ENCODE measurements around the gene THSD4. TPM values are rescaled to one million over a fixed set of nuclear protein-coding genes. Genes with fewer than 3 reads are reported as not detected.
"Not testable (repeated sequence)": the region's sequence is repeated elsewhere in the genome, so short reads cannot be mapped to it uniquely, and the experiment has no call there.

The THSD4 gene
- total and polyA plus RNA-seq, 7 donors: 0.21 to 3.1 (median 1.8) TPM

GRCh38 chr15:71314956-71315537 lies 199.8 kb downstream of the THSD4 start:
- H3K27me3 ChIP-seq (ENCODE audit: insufficient read depth in 3 of 3, low read length in 2 of 3): no peaks in the 10 kb centered on the region
- no peak for DNase-seq
- TF ChIP-seq CTCF (IDR thresholded peaks at IDR 0.05): no peak
- no peaks in the 10 kb centered on the region for H3K4me1 ChIP-seq
- WGBS, 3 donors: 91 to 98% (median 96%) methylated on average over 2 of the region's 2 CpGs
- ATAC-seq: no peak
- intact Hi-C loops (cut with DNase I): no loop called here
- H3K4me3 ChIP-seq: no peak overlapping the region
- no peak overlapping the region for H3K27ac ChIP-seq
- H3K9me3 ChIP-seq: no peaks in the 10 kb centered on the region
- H3K36me3 ChIP-seq (ENCODE audit: insufficient read depth in 1 of 2, low read depth in 1 of 2): no peaks in the 10 kb centered on the region

- H3K4me1 ChIP-seq: no peaks in the 10 kb centered on the region
These were observed 201.6 kb downstream of the THSD4 start for GRCh38 chr15:71316911-71317310.

GRCh38 chr15:71319424-71319823 lies 204.2 kb downstream of the THSD4 start:
- H3K4me1 ChIP-seq; H3K27me3 ChIP-seq (ENCODE audit: insufficient read depth in 3 of 3, low read length in 2 of 3); ATAC-seq; intact Hi-C loops (cut with DNase I); H3K9me3 ChIP-seq; H3K27ac ChIP-seq; DNase-seq; H3K36me3 ChIP-seq (ENCODE audit: insufficient read depth in 1 of 2, low read depth in 1 of 2); H3K4me3 ChIP-seq: not testable (repeated sequence)
- 96 to 97% (median 97%) methylated on average over 3 of the region's 3 CpGs for WGBS, 3 donors

More at GRCh38 chr15:71316911-71317310, 201.6 kb downstream of the THSD4 start:
- ATAC-seq (no peak), DNase-seq (no peak)
- WGBS, 3 donors: 96 to 100% (median 96%) methylated on average over 1 of the region's 1 CpG
- Histone ChIP-seq H3K9me3 (no peaks in the 10 kb centered on the region), H3K36me3 (ENCODE audit: insufficient read depth in 1 of 2, low read depth in 1 of 2) (no peaks in the 10 kb centered on the region), H3K4me3 (no peak overlapping the region), H3K27ac (no peak overlapping the region), H3K27me3 (ENCODE audit: insufficient read depth in 3 of 3, low read length in 2 of 3) (no peaks in the 10 kb centered on the region)
- TF ChIP-seq CTCF (IDR thresholded peaks at IDR 0.05): no peak
- intact Hi-C loops (cut with DNase I): no loop called here

GRCh38 chr15:71319935-71320334 lies 204.7 kb downstream of the THSD4 start:
- 85 to 94% (median 91%) methylated on average over 3 of the region's 3 CpGs for WGBS, 3 donors
- no peaks in the 10 kb centered on the region for H3K36me3 ChIP-seq (ENCODE audit: insufficient read depth in 1 of 2, low read depth in 1 of 2)
- no peak for TF ChIP-seq CTCF (IDR thresholded peaks at IDR 0.05)
- H3K27ac ChIP-seq: no peak overlapping the region
- intact Hi-C loops (cut with DNase I): no loop called here
- H3K27me3 ChIP-seq (ENCODE audit: insufficient read depth in 3 of 3, low read length in 2 of 3): no peaks in the 10 kb centered on the region
- no peak overlapping the region for H3K4me3 ChIP-seq
- DNase-seq: no peak
- no peaks in the 10 kb centered on the region for H3K9me3 ChIP-seq
- no peaks in the 10 kb centered on the region for H3K4me1 ChIP-seq
- no peak for ATAC-seq

- ATAC-seq (no peak), DNase-seq (no peak)
- WGBS, 3 donors: 83 to 98% (median 83%) methylated on average over 4 of the region's 4 CpGs
- Histone ChIP-seq H3K27me3 (ENCODE audit: insufficient read depth in 3 of 3, low read length in 2 of 3) (no peaks in the 10 kb centered on the region), H3K36me3 (ENCODE audit: insufficient read depth in 1 of 2, low read depth in 1 of 2) (no peaks in the 10 kb centered on the region), H3K27ac (no peak overlapping the region), H3K9me3 (no peaks in the 10 kb centered on the region), H3K4me3 (no peak overlapping the region), H3K4me1 (no peaks in the 10 kb centered on the region)
- intact Hi-C loops (cut with DNase I): no loop called here
- no peak for TF ChIP-seq CTCF (IDR thresholded peaks at IDR 0.05)
These were observed 207.8 kb downstream of the THSD4 start for GRCh38 chr15:71323082-71323481.
